Stimulated activated CD8-positive, alpha-beta memory T cell treated with anti-CD3 and anti-CD28 coated beads, Interleukin-15, amount 100 ng/mL, for 1 hour (primary cell): Measurements from ENCODE around the gene RBSN.

Experiments used
- DNase-seq: peaks from one replicate; pipeline ENCODE4 v3.0.0-alpha.2; 2020; ENCODE audit warnings: low read depth

Gene RBSN

GRCh38 chr3:15099364-15100098 is 583 bp upstream of the RBSN start:
- no peak for DNase-seq

- no peak for DNase-seq
Measured at GRCh38 chr3:15097891-15098290, 1.1 kb downstream of the RBSN start.

- DNase-seq, result no peak
Measured at GRCh38 chr3:15096046-15096445, 2.9 kb downstream of the RBSN start.

- no peak for DNase-seq
Measured at GRCh38 chr3:15094187-15094875, 4.6 kb downstream of the RBSN start.

- DNase-seq, result no peak
Measured at GRCh38 chr3:15092686-15093085, 6.3 kb downstream of the RBSN start.

- no peak for DNase-seq
Measured at GRCh38 chr3:15091575-15091974, 7.4 kb downstream of the RBSN start.

- DNase-seq, result no peak
Measured at GRCh38 chr3:15089201-15089600, 9.7 kb downstream of the RBSN start.

- no peak for DNase-seq
Measured at GRCh38 chr3:15086699-15087098, 12.2 kb downstream of the RBSN start.

- DNase-seq, result no peak
Measured at GRCh38 chr3:15086263-15086662, 12.7 kb downstream of the RBSN start.

- DNase-seq, result no peak
Measured at GRCh38 chr3:15083252-15083651, 15.7 kb downstream of the RBSN start.

- no peak for DNase-seq
Measured at GRCh38 chr3:15081960-15082664, 16.8 kb downstream of the RBSN start.

GRCh38 chr3:15079091-15079490 is 19.9 kb downstream of the RBSN start:
- DNase-seq, result no peak

GRCh38 chr3:15074500-15074899 is 24.4 kb downstream of the RBSN start:
- no peak for DNase-seq

GRCh38 chr3:15071699-15072098 is 27.2 kb downstream of the RBSN start:
- no peak for DNase-seq

- DNase-seq, result no peak
Measured at GRCh38 chr3:15069441-15069840, 29.5 kb downstream of the RBSN start.

GRCh38 chr3:15066467-15066866 is 32.5 kb downstream of the RBSN start:
- no peak for DNase-seq

- no peak for DNase-seq
Measured at GRCh38 chr3:15065550-15066007, 33.4 kb downstream of the RBSN start.

GRCh38 chr3:15064835-15065549 is 34.0 kb downstream of the RBSN start, which contains the start of gene MRPS25:
MRPS25 (minus strand) TSS chr3:15065315; CDS start chr3:15065194, 121 bp downstream.
- peak; percentile 74 for DNase-seq

- DNase-seq, result no peak
Measured at GRCh38 chr3:15064299-15064834, 34.6 kb downstream of the RBSN start.

GRCh38 chr3:15063656-15064286 is 35.2 kb downstream of the RBSN start:
- no peak for DNase-seq

- no peak for DNase-seq
Measured at GRCh38 chr3:15063238-15063637, 35.7 kb downstream of the RBSN start.
